NCI-H146 treated with DMSO at 0.1 percent for 48 hours (cell line): Measurements from ENCODE around the gene UBFD1.
"Not testable (repeated sequence)": the region's sequence is repeated elsewhere in the genome, so short reads cannot be mapped to it uniquely, and the experiment has no call there.

ENCODE experiments used
- DNase-seq: peaks from one replicate; lab custom pipeline; 2025; ENCODE audit not compliant: unreplicated experiment; lab: John Stamatoyannopoulos, UW

The UBFD1 gene

DNA sequence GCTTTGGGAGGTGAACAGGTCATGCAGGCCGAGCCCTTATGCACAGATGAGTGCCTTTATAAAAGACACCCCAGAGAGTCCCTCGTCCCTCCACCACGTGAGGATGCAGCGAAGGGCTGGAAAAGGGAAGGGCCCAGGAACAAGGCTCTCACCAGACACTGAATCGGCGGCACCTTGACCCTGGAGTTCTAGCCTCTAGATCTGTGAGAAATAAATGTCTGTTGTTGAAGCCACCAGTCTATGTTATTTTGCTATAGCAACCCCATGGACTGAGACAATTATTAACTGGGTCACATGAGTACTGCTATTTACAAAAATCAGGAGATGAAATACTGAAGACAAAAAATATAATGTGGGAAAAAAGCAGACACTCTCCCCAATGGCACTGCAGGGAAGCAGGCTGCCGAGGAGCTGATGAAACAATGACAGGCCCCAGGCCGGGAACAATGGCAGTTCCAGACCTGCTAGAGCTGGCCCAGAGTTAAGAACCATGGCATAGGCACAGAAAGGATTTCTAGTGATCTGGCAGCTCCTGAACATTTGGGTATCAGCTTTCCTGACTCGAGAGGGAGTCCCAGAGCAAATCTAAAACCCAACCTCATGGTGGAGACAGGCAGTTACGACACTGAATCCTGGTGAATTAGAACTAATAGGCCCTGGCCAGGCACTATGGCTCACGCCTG lies 29.4 kb upstream of the UBFD1 start:
- DNase-seq, result no peak

DNA sequence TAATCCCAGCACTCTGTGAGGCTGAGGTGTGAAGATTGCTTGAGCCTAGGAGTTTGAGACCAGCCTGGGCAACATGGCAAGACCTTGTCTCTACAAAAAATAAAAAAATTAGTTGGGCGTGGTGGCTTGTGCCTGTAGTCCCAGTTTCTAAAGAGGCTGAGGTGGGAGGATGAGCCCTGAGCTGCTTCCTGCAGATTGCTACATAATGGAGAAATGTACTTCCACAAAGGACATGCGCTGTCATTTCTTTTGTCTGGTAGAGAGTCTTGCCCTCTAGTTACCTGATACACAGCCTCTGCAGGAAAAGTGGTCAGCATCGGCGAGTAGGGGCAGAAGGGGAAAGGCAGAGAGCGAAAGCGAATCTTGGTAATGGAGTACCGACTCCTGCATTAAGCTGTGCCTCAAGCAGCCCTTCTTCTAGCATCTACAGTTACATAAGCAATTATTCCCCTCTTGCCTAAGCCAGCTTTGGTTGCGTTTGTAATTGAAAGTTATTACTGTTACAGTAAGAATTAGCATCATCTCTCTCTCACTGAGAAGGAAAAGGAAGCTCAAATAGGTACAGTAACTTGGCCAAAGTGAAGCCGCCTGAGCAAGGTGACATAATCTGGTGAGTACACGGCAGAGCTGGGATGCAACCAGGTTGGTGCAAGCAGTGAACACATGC lies 28.8 kb upstream of the UBFD1 start:
- DNase-seq, result no peak

DNA sequence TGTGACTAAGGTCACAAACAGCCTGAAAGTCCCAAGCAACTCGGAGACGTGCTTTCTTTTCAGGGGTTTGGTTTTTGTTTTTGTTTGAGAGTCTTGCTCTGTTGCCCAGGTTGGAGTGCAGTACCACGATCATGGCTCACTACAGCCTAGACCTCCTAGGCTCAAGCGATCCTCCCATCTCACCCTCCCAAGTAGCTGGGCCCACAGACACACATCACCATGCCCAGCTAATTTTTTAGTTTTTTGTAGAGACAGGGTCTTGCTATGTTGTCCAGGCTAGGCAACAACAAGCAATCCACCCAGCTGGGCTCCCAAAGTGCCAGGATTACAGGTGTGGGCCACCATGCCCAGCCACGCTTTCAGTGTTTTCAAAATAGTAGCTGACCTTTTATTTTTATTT lies 27.5 kb upstream of the UBFD1 start:
- no peak for DNase-seq

GRCh38 chr16:23532448-23532847 lies 25.1 kb upstream of the UBFD1 start:
- DNase-seq, result no peak

DNA sequence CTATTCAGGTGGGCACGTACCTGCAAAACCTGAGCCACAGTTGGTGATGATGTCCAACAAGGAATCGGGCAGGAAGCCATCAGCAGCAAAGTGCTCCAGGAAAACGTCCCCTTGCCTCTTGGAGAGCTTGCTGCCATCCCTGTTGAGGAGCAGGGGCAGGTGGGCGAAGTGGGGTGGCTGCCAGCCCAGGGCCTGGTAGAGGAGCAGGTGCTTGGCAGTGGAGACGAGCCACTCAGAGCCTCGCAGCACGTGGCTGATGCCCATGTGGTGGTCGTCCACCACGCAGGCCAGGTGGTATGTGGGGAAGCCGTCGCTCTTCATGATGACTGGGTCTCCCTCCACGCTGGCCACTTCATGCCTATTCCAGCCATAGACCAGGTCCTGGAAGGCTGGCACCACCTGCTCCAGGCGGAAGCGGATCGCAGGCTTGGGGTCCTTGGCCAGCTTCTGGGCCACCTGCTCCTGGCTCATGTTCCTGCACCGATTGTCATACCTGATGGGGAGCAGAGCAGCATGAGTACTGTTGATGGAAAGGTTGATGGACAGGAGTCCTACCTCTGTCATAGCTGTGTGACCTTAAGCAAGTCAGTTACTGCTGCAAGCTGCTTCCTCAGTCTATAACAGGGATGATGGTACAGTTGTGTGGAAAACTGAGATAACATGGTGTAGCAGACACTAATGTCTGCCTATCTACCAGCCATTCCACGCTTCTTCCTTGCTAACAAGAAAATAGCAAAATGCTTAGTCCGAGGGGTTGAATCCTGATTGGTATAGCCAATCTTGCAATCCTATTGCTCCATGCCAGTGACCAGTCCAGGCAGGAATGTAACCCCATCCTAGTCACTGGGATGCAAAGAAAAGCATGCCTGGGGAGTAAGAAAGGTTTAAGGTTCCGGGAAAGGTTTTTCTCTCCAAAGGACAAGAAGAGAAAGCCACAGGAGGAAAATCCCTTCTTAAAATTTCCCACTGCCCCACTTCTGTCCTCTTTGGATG lies 22.4 kb upstream of the UBFD1 start:
- DNase-seq, result no peak

DNA sequence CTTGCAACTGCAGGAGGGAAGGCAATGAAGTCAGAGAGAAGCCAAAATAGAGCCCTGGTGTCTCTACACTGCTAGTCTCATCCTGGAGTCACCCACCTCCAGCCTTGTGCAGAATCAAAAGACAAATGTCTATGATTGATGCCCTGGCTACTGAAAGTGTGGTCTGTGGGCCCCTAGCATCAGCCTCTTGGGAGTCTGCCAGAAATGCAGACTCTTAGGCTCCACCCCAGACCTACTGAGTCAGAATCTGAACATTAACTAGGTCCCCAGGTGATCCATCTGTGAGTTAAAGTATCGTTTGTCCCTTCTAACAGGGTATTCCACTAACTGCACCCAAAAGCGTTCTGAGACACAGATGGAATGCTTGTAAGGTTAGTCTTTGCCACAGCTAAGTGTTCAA lies 21.6 kb upstream of the UBFD1 start:
- no peak for DNase-seq

DNA sequence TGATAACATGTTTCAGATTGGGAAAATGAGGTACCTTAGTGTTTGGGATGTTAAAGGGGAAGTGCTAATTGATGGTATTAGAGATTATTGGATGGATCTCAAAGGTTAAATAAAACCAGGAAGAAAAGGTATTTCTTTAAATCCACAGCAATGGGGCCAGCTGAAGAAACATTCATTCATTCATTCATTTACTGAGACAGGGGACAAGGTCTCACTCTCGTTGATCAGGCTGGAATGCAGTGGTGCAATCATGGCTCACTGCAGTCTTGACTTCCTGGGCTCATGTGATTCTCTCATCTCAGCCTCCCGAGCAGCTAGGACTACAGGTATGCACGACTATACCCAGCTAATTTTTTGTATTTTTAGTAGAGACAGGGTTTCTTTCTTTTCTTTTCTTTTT lies 20.1 kb upstream of the UBFD1 start:
- no peak for DNase-seq

GRCh38 chr16:23538919-23539278 lies 18.6 kb upstream of the UBFD1 start:
- no peak for DNase-seq

DNA sequence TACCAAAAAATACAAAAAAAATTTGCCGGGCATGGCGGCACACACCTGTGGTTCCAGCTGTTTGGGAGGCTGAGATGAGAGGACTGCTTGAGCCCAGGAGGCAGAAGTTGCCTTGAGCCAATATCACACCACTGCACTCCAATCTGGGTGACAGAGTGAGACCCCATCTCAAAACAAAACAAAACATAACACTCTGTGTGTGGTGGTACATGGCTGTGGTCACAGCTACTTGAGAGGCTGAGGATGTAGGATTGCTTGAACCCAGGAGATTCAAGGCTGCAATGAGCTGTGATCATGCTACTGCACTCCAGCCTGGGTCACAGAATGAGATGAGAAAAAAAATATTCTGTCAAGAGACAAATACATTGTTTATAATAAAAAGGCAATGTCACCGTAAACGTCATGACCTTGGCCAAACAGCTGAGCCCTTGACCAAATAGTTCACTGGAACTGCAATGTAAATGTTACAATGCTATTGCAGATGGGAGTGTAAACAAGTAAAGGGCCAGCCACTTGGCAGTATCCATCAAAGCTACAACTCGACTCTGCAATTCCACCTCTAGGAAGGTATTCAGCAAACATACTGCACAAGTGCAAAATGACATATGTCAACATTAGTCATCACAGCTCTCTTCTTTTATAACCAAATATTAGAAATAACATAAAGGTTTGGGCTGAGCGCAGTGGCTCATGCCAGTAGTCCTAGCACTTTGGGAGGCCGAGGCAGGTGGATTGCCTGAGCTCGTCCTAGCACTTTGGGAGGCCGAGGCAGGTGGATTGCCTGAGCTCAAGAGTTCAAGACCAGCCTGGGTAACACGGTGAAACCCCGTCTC lies 17.3 kb upstream of the UBFD1 start:
- DNase-seq, result no peak

DNA sequence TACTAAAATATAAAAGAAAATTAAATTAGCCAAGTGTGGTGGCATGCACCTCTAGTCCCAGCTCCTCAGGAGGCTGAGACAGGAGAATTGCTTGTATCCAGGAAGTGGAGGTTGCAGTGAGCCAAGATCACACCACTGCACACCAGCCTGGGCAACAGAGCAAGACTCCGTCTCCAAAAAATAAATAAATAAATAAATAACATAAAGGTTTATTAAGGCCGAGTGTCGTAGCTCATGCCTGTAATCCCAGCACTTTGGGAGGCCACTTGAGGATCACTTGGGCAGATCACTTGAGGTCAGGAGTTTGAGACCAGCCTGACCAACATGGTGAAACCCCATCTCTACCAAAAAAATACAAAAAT lies 16.7 kb upstream of the UBFD1 start:
- not testable (repeated sequence) for DNase-seq

DNA sequence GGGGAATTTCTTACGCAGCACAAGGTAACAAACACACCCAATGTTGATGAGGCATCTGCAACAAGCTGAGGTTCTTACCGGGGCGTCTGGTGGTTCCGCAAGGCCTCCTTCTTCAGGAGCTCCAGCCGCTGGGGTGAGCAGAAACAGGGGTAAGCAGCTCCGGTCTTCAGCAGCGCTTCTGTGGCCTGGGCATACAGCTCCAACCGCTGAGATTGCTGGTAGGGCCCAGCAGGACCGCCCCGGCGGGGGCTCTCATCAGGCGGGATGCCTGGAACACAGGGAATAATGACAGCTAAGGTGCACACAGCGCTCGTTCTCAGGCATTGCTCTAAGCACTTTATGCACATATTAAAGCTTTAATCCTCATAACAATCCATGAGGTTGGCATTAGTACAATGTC lies 13.1 kb upstream of the UBFD1 start:
- DNase-seq, result no peak

DNA sequence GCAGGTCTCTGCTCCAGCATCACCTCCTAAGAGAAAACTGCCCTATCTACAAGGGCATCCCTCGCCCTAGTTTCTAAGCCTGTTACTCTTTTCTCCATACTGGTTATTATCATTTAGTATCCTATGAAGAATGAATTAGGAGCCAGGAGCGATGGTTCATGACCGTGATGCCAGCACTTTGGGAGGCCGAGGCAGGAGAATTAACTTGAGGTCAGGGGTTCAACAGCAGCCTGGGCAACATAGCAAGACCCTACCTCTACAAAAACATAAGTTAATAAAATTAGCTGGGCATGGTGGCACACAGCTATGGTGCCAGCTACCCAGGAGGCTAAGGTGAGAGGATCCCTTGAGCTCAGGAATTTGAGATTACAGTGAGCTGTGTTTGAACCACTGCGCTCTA lies 7.6 kb upstream of the UBFD1 start:
- DNase-seq, result no peak

- no peak for DNase-seq
Observed at GRCh38 chr16:23552161-23552560, 5.4 kb upstream of the UBFD1 start.

DNA sequence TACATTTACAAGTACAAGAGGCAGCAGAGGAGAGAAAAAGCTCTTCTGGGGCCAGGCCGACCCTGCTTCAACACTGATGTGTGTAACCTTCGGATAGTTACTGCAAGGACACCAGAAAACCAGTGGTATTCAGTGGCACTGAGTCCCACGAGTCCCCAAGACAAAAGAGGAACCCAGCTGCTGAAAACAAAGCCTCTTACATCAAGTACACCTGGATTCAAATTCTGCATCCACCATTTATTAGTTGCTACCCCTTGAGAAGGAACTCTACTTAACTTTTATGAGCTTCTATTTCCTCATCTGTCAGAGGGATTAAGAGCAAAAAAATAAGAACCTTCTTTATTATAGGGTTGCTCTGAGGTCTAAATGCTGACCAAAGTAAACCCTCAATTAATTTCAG lies 3.0 kb upstream of the UBFD1 start:
- no peak for DNase-seq

DNA sequence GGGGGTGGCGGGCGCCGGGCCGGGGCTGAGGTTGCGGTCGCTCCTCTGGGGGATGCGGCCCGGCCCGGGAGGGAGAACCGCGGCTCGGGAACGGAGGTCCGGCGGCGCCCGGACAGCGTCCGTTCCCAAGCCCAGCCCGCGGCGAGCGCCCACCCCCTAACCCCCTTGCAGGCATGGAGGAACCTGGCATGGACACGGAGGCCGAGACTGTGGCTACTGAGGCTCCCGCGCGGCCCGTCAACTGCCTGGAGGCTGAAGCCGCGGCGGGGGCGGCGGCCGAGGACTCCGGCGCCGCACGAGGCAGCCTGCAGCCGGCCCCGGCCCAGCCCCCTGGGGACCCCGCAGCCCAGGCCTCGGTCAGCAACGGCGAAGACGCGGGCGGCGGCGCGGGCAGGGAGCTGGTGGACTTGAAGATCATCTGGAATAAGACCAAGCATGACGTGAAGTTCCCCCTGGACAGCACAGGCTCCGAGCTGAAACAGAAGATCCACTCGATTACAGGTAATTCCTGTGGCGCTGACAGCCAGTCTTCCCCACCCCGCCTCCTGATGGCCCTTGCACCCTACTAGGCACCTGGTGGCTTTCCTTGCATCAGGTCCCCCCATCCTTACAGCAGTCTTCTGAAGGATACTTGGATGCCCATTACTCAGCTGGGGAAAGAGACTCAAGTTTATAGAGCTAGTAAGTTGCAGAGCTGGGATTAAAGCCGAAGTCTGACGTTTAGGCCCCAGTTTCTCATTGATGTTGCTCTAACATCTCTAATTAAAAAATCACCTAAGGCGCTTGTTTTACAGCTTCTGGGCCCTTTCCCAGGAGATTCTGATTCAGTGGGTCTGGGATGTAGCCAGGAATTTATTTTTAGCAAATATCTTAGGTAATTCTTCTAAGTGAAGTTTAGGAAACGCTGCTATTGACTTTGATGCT lies 514 bp downstream of the UBFD1 start:
- DNase-seq, result no peak

GRCh38 chr16:23561586-23561985 lies 4.1 kb downstream of the UBFD1 start:
- DNase-seq, result no peak

- no peak for DNase-seq
Observed at GRCh38 chr16:23562505-23562904, 5.0 kb downstream of the UBFD1 start.

DNA sequence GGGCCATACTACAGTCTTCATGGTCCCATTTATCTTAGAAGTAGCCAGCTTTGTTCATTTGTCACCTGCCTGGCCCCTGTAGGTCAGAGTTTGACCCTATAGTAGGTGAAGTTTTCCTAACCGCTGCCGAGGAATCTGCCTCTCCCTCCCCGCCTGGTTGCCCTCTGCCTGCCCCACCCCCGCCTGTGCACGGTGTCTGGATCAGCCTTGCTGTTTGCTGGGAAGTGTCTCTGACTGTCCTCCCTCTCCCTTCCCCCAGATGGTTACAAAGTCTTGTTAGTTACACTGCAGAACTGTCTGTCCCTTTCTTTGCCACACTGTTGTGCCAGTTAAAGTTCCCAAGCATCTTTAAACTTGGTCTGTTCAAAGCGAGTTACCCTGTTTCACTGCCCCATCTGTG lies 5.7 kb downstream of the UBFD1 start:
- no peak for DNase-seq

- DNase-seq, result no peak
Observed at GRCh38 chr16:23564575-23565363, 7.2 kb downstream of the UBFD1 start.
